HG02763 (cell line): ENCODE results near the gene KCNQ1.

Source experiments
- ATAC-seq: cut with Tn5 transposase; IDR thresholded peaks from one replicate; pipeline ENCODE4 v1.9.1; 2021; ENCODE audit warnings: mild to moderate bottlenecking, moderate library complexity; ENCODE audit not compliant: unreplicated experiment

The KCNQ1 gene

DNA sequence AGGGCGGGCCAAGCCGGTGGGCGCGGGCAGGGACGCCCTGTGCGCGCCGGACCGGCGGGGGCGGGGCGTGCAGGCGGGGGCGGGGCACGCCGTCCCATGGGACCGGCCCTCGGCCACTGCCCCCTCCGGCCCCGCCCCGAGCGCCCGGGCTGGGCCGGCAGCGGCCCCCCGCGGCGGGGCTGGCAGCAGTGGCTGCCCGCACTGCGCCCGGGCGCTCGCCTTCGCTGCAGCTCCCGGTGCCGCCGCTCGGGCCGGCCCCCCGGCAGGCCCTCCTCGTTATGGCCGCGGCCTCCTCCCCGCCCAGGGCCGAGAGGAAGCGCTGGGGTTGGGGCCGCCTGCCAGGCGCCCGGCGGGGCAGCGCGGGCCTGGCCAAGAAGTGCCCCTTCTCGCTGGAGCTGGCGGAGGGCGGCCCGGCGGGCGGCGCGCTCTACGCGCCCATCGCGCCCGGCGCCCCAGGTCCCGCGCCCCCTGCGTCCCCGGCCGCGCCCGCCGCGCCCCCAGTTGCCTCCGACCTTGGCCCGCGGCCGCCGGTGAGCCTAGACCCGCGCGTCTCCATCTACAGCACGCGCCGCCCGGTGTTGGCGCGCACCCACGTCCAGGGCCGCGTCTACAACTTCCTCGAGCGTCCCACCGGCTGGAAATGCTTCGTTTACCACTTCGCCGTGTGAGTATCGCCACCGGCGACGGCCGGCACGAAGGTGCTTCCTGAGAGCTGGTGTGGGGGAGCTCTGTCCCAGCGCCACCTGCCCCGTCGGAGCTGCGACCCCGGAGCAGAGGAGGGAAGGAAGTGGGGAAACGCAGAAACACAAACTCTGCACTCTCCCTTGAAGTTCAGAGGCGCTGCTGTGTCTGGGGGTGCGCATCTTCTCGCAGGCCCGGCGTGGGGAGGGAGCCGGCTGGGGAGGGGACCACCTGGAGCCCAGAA lies at the start of gene KCNQ1:
KCNQ1 (plus strand) TSS at position 188 of the 925 bp plus-strand sequence; CDS start at position 279, 91 bp downstream.
- no peak for ATAC-seq

DNA sequence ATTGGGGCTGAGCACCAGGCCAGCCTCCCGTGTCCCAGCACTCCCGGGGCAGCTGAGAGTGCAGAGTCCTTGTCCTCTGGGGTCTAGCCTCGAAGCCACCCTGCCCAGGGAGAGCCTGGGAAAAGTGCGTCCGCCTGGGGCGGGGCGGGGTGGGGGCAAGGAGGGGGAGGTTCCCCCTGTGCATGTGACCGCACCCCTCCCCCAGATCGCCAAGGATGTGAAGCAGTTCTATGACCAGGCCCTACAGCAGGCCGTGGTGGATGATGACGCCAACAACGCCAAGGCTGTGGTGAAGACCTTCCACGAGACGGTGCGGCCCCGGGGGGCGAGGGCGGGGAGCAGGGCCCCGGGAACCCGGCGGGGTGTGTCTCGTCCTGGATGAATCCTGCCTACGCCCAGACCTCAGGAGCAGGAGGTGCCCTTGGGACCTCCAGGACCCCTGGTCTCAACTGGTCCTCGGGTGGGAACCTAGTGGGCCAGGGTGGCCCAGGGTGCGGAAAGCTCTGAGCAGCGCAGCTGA lies 49.5 kb upstream of the KCNQ1 start:
- no peak for ATAC-seq

DNA sequence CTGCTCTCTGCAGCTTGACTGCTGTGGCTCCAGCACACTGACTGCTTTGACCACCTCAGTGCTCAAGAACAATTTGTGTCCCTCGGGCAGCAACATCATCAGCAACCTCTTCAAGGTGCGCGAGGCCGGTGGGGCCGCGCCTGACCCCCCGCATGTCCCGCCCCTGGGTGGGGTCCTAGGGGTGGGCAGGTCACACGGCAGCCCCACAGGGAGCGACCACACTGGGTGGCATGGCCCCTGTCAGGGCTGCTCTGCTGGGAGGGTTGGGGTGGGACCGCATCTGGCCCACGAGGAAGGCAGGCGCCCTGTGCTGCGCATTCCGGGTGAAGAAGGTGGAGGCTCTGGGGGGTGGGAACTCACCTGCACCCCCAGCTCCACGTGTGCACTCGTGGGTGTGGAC lies 49.0 kb upstream of the KCNQ1 start:
- no peak for ATAC-seq

DNA sequence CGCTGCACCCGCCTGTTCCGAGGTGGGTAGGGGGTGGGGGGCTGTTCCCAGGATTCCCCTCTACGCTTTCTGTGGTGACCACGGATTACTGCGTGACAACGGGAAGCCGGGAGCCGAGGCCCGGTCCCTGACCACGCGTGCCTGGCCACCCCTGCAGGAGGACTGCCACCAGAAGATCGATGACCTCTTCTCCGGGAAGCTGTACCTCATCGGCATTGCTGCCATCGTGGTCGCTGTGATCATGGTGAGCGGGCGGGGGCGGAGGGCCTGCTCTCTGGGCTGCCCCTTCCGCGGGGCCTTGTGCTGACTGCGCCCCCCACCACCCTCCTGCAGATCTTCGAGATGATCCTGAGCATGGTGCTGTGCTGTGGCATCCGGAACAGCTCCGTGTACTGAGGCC lies 48.3 kb upstream of the KCNQ1 start:
- no peak for ATAC-seq

GRCh38 chr11:2397005-2397404 lies 47.8 kb upstream of the KCNQ1 start:
- no peak for ATAC-seq

GRCh38 chr11:2398664-2399355 lies 46.0 kb upstream of the KCNQ1 start:
- ATAC-seq: no peak

DNA sequence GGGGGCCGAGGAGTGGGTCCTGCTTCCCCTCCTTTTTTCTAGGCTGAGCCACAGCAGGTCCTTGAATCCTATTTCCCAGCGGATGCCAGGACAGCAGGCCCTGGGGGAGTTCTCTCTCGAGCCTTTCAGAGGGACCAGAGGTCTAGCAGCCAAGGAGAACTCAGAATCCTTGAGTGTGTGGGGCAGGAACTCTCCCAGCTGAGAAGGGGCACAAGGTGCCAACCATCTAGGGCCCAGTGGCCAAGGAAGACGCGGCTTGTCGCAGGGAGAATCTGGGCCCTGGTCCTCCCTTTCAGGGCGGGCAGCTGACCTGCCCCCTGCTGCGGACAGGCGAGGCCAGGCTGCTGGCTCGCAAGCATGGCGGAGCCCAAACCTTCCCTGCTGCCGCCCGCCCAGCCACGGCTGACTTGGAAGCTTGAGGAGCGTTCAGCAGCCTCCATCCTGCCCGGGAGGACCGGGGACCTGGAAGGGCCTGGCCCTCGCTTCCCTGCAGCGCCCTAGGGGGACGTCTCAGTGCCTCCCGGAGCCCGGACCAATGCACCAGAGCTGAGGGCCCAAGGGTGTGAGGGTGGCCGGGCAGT lies 45.2 kb upstream of the KCNQ1 start:
- ATAC-seq: peak; percentile 1

DNA sequence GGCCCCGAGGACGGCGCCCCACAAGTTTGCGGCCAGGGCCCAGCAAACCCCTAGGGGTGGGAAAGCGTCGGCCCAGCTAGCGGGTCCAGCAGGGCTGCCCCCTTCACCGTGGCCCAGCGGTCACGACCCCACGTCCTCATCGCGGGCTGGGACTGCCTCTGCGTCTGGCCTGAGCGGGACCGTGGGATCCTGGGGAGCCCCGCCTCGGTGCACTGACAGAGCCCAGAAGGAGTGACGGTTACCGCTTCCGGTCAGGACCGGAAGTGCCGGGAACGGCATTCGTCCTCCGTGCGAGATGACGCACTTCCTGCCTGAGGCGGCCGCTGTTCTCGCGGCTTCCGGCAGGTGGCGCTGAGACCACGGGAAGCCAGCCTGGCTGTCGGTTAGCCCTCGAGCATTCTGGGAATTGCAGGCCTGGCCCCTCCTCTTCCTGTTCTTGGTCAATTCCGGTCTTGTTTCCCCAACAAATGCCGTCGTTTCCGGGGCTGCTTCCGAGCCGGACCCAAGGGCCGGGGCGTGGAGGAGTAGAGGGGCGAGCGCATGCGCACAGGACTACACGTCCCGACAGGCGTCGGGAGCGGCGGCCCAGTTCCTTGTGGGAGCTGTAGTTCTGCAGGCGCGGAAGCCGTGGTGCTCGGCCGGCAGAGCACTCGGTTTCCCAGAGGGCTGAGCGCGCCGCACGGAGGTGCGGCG lies 44.6 kb upstream of the KCNQ1 start, which contains the start of gene TSSC4:
TSSC4 (plus strand) TSS at position 682 of the 693 bp plus-strand sequence. CDS start 1,884 bp downstream, outside the sequence.
- ATAC-seq: peak; percentile 82

DNA sequence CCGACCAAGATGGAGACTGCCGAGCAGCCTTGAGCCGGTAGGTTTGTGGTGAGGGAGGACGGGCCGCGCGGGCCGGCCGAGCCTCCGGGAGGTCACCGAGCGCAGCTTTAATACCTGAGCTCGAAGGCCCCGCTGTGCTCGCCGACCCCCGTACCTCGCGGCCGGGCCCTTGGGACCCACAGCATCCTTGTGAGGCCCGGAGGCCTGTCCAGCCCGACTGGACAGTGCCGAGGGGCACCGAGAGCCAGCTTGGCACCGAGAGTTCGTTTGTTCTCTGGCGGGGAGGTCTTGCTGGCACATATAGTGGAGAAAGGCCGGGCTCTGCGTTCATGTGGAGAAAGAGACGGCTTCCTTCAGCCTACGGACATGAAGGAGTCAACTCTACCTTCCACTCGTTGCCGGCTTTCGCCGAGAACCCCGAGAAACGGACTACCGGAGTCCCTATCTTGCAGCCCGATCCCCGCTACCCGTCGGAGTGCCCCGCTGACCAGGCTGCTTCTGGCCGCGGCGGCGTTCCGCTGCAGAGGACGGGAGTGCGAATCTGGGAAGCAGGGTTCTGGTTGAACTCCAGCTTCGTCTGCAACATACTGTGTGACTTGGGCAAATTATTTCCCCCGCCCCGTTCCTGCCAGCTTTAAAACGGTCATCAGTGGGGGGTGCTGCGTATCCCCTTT lies 43.9 kb upstream of the KCNQ1 start:
- ATAC-seq: peak; percentile 2

GRCh38 chr11:2401436-2401984 lies 43.3 kb upstream of the KCNQ1 start:
- ATAC-seq: no peak

GRCh38 chr11:2402106-2402505 lies 42.7 kb upstream of the KCNQ1 start:
- no peak for ATAC-seq

DNA sequence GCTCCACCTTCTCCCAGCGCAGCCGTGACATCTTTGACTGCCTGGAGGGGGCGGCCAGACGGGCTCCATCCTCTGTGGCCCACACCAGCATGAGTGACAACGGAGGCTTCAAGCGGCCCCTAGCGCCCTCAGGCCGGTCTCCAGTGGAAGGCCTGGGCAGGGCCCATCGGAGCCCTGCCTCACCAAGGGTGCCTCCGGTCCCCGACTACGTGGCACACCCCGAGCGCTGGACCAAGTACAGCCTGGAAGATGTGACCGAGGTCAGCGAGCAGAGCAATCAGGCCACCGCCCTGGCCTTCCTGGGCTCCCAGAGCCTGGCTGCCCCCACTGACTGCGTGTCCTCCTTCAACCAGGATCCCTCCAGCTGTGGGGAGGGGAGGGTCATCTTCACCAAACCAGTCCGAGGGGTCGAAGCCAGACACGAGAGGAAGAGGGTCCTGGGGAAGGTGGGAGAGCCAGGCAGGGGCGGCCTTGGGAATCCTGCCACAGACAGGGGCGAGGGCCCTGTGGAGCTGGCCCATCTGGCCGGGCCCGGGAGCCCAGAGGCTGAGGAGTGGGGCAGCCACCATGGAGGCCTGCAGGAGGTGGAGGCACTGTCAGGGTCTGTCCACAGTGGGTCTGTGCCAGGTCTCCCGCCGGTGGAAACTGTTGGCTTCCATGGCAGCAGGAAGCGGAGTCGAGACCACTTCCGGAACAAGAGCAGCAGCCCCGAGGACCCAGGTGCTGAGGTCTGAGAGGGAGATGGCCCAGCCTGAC lies 41.7 kb upstream of the KCNQ1 start:
- no peak for ATAC-seq

- no peak for ATAC-seq
These were observed 40.0 kb upstream of the KCNQ1 start for GRCh38 chr11:2404735-2405196.

DNA sequence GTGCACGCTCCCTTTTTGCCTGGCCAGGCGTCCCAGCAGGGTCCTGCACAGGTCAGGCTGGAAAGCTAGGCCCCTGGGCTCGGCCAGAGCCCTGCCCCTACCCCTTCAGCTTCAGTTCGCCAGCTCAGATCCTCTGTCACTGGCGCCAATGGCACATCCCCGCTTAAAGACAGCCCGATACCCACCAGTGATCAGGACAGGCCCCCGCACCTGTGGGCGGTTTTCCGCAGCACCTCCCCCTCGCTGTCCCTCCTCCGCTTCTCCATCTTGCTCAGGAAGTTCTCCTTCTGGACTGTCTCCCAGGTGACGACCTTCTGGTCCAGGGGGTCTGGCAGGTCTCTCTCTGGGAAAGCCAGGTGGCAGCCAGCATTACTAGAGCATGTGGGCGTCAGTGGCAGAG lies 38.4 kb upstream of the KCNQ1 start:
- ATAC-seq: no peak

DNA sequence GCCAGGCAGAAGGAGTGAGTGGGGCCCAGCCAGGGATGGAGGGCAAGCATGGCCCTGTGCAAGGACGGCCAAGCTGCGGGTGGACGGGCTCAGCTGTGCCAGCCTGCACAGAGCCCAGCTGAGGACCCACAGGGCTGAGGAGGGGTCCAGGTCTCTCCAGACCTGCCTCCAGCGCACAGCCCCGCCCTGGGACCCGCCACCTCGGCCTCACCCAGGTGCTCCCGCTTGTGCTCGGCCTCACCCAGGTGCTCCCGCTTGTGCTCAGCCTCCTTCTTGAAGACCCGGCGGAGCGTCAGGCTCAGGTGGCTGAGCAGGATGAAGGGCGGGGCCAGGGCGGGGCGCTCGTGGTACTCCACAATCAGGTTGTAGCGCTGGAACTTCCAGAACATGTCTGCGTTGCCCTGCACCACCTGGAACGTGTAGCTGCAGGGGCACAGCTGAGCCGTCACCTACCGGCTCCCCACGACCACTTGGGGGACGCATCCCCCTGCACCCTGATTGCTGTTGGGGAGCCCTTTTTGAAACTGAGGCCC lies 37.9 kb upstream of the KCNQ1 start:
- ATAC-seq: no peak

DNA sequence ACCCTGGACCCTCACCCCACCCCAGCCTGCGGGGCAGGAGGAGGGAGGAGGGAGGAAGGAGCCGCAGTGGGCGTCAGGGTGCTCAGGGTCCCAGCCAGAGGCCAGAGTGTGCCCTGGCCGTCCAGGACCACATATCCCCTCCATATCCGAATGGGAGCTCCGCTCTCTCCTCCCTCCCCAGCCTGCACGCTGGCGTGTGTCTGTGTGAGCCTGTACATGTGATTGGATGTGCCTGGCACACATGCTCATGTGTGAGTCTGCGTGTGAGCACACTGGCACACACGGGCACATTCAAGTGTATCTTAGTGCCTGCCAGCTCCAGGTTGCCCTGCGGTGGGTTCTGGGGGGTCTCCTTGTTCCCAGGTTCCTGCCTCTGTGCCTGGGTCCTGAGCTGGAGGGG lies 36.1 kb upstream of the KCNQ1 start:
- no peak for ATAC-seq

GRCh38 chr11:2409126-2409525 lies 35.7 kb upstream of the KCNQ1 start:
- no peak for ATAC-seq

- ATAC-seq: no peak
These were observed 35.0 kb upstream of the KCNQ1 start for GRCh38 chr11:2409611-2410468.
